Stimulated activated CD8-positive, alpha-beta memory T cell treated with anti-CD3 and anti-CD28 coated beads, Interleukin-15, amount 100 ng/mL, for 48 hours (primary cell): Measurements from ENCODE around the gene CANX.

Experiments
- DNase-seq, 2 donors: peaks; one replicate each; pipeline ENCODE4 v3.0.0-alpha.2; 2020; ENCODE audit warnings: low read depth in 2 of 2

CANX gene

GRCh38 chr5:179774442-179774841 lies 75.7 kb downstream of the CANX start:
- DNase-seq, result no peak

DNA sequence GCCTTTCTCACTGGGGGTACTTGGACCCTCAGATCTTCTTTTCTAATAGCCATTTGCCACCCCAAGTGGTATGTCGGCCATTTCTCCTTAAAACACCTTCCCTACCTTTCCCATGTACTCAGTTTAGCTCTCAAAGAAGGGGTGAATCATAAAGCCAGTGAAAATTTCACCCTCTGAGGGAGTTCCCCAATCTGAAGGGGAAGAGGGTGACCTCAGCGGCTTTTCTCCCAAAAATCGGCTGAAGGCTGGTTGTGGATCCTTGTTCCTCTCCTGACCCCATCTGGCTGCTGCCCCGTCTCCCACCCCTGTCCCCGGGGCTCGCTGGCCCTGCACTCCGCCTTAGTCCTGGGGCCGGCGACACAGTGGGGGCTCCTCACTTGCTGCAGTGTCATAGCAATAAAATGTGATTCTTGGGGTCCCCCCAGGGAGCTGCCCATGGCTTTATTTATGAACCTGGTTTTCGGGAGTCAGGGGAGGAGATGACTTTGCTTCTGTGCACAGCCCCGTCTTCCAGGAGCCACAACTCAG lies 77.7 kb downstream of the CANX start:
- no peak for DNase-seq

DNA sequence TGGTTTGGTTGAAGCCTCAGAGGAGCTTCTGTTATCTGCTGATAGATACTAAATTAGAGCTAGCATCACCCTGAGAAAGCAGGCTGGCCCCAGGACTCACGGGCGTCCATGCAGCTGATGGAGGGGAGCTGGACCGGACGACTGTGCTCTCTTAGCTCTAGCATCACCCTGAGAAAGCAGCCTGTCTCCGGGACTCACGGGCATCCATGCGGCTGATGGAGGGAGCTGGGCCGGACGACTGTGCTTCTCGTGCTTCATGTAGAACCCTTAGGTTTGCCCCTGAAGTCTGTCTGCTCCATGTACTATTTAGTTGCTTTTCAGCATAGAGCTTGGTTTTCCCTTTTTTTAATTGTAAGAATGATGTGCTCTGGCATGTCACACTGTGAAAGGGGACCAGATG lies 78.7 kb downstream of the CANX start:
- no peak for DNase-seq

GRCh38 chr5:179777909-179778308 lies 79.1 kb downstream of the CANX start:
- DNase-seq, result no peak

- DNase-seq, result no peak
Observed at GRCh38 chr5:179778591-179778990, 79.8 kb downstream of the CANX start.

DNA sequence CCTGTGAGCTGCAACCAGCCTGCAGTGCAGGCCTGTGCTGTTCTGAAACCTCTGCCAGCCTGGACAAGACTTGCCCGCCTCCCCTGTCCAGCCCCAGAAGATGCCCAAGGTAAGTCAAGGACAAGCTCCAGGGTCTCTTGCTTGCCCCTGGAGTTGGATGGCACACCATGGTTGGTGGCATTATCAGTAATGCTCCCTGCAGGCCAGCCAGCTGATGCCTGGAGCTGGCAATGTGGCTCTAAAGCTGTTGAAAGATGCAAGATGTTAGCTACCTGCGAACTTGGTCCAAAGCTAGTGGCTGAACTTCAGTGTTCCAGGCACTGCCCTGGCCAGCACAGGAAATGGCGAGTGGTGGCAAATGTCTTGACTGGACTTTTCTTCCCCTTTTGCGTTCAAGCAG lies 81.1 kb downstream of the CANX start:
- no peak for DNase-seq

DNA sequence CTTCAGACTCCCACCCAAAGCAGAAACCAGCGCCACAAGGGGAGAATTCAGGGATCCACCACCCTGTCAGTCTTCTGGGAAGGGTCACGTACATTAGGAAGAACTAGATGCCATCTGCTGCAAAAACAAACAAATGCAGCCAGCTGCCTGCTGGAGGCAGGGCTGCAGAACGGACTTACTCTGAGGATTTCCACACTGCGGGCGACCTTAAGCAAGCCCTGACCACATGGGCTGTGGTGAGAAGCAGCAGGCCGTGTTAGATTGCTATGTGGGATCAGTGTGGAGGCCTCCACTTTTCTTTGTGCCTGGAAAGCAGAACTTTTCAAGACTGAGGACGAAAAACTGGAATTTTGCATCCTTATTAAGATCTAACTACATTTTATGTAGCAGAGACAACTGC lies 81.6 kb downstream of the CANX start:
- DNase-seq, result no peak
